Parathyroid adenoma (tissue), 2 donors: ENCODE measurements around the gene PEX5L.

Experiments
- H2AFZ ChIP-seq: fragments of 300-600 bp; sonication (generic); one replicate; pipeline ENCODE4 v1.7.0; 2017; ENCODE audit warnings: antibody characterized with exemption, mild to moderate bottlenecking
- H3K27ac ChIP-seq: fragments of 300-600 bp; sonication (generic); one replicate; pipeline ENCODE4 v1.7.0; 2017
- H3K27me3 ChIP-seq: fragments of 300-600 bp; sonication (generic); one replicate; pipeline ENCODE4 v1.7.0; 2017; ENCODE audit warnings: low read length; ENCODE audit not compliant: control insufficient read depth, insufficient read depth
- H3K36me3 ChIP-seq: fragments of 300-600 bp; sonication (generic); one replicate; pipeline ENCODE4 v1.7.0; 2017; ENCODE audit warnings: low read length; ENCODE audit not compliant: control insufficient read depth, insufficient read depth
- H3K4me1 ChIP-seq: fragments of 300-600 bp; sonication (generic); one replicate; pipeline ENCODE4 v1.7.0; 2017; ENCODE audit warnings: control low read depth
- H3K4me2 ChIP-seq: fragments of 300-600 bp; sonication (generic); one replicate; pipeline ENCODE4 v1.7.0; 2017; ENCODE audit warnings: low read length
- H3K4me3 ChIP-seq: fragments of 300-600 bp; sonication (generic); one replicate; pipeline ENCODE4 v1.7.0; 2017; ENCODE audit warnings: low read depth, low read length
- H3K79me2 ChIP-seq: fragments of 300-600 bp; sonication (generic); one replicate; pipeline ENCODE4 v1.7.0; 2017; ENCODE audit warnings: control low read depth
- H3K9ac ChIP-seq: fragments of 300-600 bp; sonication (generic); one replicate; pipeline ENCODE4 v1.7.0; 2017; ENCODE audit warnings: mild to moderate bottlenecking
- H3K9me3 ChIP-seq: fragments of 300-600 bp; sonication (generic); one replicate; pipeline ENCODE4 v1.7.0; 2017; ENCODE audit warnings: low read length; ENCODE audit not compliant: control insufficient read depth
- CTCF ChIP-seq: fragments of 300-600 bp; sonication (generic); IDR thresholded peaks from one replicate; pipeline ENCODE4 v1.7.0; 2017; ENCODE audit warnings: antibody characterized with exemption, mild to moderate bottlenecking
- donor health status: primary hyperparathyroidism.

The PEX5L gene

DNA sequence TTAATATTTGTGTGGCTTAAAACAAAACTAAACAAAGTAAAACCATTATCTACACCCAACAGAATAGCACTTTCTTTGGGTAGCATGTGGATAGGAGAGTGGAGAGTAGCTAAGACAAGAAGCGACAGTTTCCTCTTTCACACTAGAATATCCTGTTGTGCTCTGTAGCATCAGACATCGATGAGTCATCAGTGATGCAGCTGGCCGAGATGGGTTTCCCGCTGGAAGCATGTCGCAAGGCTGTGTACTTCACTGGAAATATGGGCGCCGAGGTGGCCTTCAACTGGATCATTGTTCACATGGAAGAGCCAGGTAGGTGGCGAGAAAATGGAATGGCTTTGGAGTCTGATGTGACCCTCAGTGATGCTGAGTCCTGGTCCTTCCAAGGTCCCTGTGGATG is 275.8 kb downstream of the PEX5L start:
- TF ChIP-seq CTCF = no peak
- H3K79me2 ChIP-seq = no peaks in the 10 kb centered on the region
- no peak overlapping the region for H3K4me3 ChIP-seq
- H3K9ac ChIP-seq = no peak overlapping the region
- H3K27me3 ChIP-seq = no peaks in the 10 kb centered on the region
- H3K4me2 ChIP-seq = no peak overlapping the region
- H3K27ac ChIP-seq = no peak overlapping the region
- no peaks in the 10 kb centered on the region for H3K36me3 ChIP-seq
- H3K4me1 ChIP-seq = no peaks in the 10 kb centered on the region
- no peaks in the 10 kb centered on the region for H3K9me3 ChIP-seq
- H2AFZ ChIP-seq = no peak overlapping the region

DNA sequence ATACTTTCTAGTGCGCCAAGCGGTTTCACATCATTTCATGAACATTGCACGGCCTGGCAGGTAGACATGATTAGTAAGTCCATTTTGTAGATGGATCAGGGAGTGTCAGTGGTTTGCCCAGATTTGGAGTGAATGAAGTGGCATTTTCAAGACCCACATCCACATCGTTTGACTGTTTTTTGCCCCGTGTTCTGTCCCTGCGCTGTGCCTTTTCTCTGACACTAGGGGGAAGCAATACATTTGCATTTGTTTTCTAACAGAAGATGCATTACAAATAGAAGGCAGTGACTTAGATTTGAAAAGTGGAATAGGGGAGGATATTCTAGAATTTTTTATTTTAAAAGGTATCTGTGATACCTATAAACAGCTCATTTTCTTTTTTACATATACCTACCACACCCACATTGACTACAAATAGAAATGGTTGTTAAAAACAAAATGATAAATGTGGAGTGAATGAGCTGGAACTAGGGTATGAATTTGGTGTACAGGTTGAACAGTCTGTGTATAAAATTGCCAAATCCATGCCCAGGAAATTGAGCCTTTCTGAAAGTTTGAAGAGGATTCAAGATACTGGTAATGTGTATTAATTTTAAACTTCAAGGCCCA is 285.9 kb downstream of the PEX5L start:
- no peaks in the 10 kb centered on the region for H3K4me1 ChIP-seq
- H3K27me3 ChIP-seq = no peaks in the 10 kb centered on the region
- H3K9ac ChIP-seq = no peak overlapping the region
- peak; percentile 48 for TF ChIP-seq CTCF
- no peaks in the 10 kb centered on the region for H3K9me3 ChIP-seq
- H3K4me2 ChIP-seq = no peak overlapping the region
- no peaks in the 10 kb centered on the region for H3K36me3 ChIP-seq
- no peak overlapping the region for H3K27ac ChIP-seq
- H3K79me2 ChIP-seq = no peaks in the 10 kb centered on the region
- no peak overlapping the region for H2AFZ ChIP-seq
- no peak overlapping the region for H3K4me3 ChIP-seq

DNA sequence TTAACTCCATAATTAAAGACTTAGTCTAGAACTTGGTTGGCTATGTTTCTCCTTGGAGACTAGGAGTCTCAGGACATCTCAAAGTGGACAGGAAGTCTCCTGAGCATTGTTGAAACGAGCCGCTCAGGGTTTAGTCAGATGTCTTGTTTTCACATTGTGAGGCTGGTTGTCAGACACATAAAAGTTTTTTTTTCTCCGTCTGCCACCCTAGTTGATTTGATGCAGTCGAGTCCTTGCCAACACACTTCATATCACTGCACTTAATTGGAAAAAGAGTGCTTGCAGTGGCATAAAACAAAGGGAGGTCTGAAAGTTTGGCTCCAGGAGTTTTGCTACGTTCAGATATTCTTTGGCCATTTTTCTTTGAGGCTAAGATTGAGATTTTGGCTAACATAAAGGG is 291.0 kb downstream of the PEX5L start:
- no peak for TF ChIP-seq CTCF
- no peak overlapping the region for H2AFZ ChIP-seq
- H3K79me2 ChIP-seq = no peaks in the 10 kb centered on the region
- H3K36me3 ChIP-seq = no peaks in the 10 kb centered on the region
- H3K9me3 ChIP-seq = no peaks in the 10 kb centered on the region
- no peak overlapping the region for H3K4me2 ChIP-seq
- no peaks in the 10 kb centered on the region for H3K27me3 ChIP-seq
- no peaks in the 10 kb centered on the region for H3K4me1 ChIP-seq
- no peak overlapping the region for H3K4me3 ChIP-seq
- no peak overlapping the region for H3K9ac ChIP-seq
- no peak overlapping the region for H3K27ac ChIP-seq

GRCh38 chr3:179745079-179745478 is 291.7 kb downstream of the PEX5L start:
- no peak overlapping the region for H3K4me2 ChIP-seq
- H3K27me3 ChIP-seq = no peaks in the 10 kb centered on the region
- no peaks in the 10 kb centered on the region for H3K36me3 ChIP-seq
- no peak for TF ChIP-seq CTCF
- H3K27ac ChIP-seq = no peak overlapping the region
- H3K79me2 ChIP-seq = no peaks in the 10 kb centered on the region
- H3K4me3 ChIP-seq = no peak overlapping the region
- H3K9me3 ChIP-seq = no peaks in the 10 kb centered on the region
- H2AFZ ChIP-seq = no peak overlapping the region
- H3K9ac ChIP-seq = no peak overlapping the region
- H3K4me1 ChIP-seq = no peaks in the 10 kb centered on the region
